Sigmoid colon (tissue), 4 donors: ENCODE results near the gene CAPNS1.

Source experiments
- CTCF ChIP-seq, 4 experiments: fragments of 450-650 bp in 3 of 4; fragments of 200-600 bp in 1 of 4; IDR thresholded peaks; one replicate each; pipeline ENCODE4 v1.5.1; 2016 to 2019; ENCODE audit warnings: antibody characterized with exemption in 4 of 4, mild to moderate bottlenecking in 3 of 4, moderate library complexity in 2 of 4
- EP300 ChIP-seq, 4 donors: sonication (generic); formaldehyde crosslinking; IDR thresholded peaks; one replicate each; pipeline ENCODE4 v1.6.1; 2017; ENCODE audit warnings: antibody characterized with exemption in 4 of 4
- POLR2A ChIP-seq, 2 donors: fragments of 450-650 bp; IDR thresholded peaks; one replicate each; pipeline ENCODE4 v1.6.1; 2016; ENCODE audit warnings: antibody characterized with exemption in 2 of 2, mild to moderate bottlenecking in 2 of 2, moderate library complexity in 2 of 2
- POLR2AphosphoS5 ChIP-seq, 4 donors: sonication (generic); formaldehyde crosslinking; IDR thresholded peaks; one replicate each; pipeline ENCODE4 v1.6.1; 2017; ENCODE audit warnings: antibody characterized with exemption in 4 of 4

- TF ChIP-seq POLR2A (IDR thresholded peaks at IDR 0.05) (no peak), CTCF (IDR thresholded peaks at IDR 0.05) (no peak), EP300 (IDR thresholded peaks at IDR 0.05) (no peak), POLR2AphosphoS5 (IDR thresholded peaks at IDR 0.05) (no peak)
Measured at GRCh38 chr19:36139120-36139472, 770 bp upstream of the CAPNS1 start.
